ENCODE measurements around the gene UMAD1. TPM values are rescaled to one million over a fixed set of nuclear protein-coding genes. Genes with fewer than 3 reads are reported as not detected.

UMAD1 gene
- total and polyA plus RNA-seq, 2 donors (not counting 3 experiments of a cell fraction or from before 2014, with no cell fraction given): 5.6 to 6.6 TPM

- no TSS peak for BruUV-seq (replicated peaks)
- TF ChIP-seq MYC (IDR thresholded peaks at IDR 0.05; ENCODE audit: low read depth, low read length) (no peak), MAX (IDR thresholded peaks at IDR 0.05; ENCODE audit: insufficient read depth, insufficient read length) (no peak), CTCF (IDR thresholded peaks at IDR 0.05; ENCODE audit: extremely low read depth in 1 of 2, insufficient read depth in 1 of 2, low read depth in 1 of 2, low read length in 2 of 2) (no peak), POLR2AphosphoS5 (IDR thresholded peaks at IDR 0.05; ENCODE audit: insufficient read depth, low read depth, low read length) (no peak), JUN (IDR thresholded peaks at IDR 0.05; ENCODE audit: borderline replicate concordance, insufficient read depth, insufficient read length, low read depth) (no peak), POLR2A (IDR thresholded peaks at IDR 0.05; ENCODE audit: low read depth, low read length) (no peak), FOS (IDR thresholded peaks at IDR 0.05; ENCODE audit: borderline replicate concordance, insufficient read depth, low read length) (no peak), GATA2 (IDR thresholded peaks at IDR 0.05; ENCODE audit: insufficient read depth, insufficient read length, low read depth, low read length) (no peak), EZH2 (IDR thresholded peaks at IDR 0.05; ENCODE audit: borderline replicate concordance, low read depth, low read length, severe bottlenecking) (no peak)
- ChIA-PET POLR2A (no interaction called here), CTCF (interaction anchor here (1.9 to 11.7 kb wide), 2 partner anchors 14 to 24 kb away, joined by 7 to 121 read pairs; partner anchors contain the start of gene RPA3)
- H3K9me3 ChIP-seq (replicated peaks; ENCODE audit: control insufficient read depth, insufficient read depth, low read length): no peaks in the 10 kb centered on the region
- H3K79me2 ChIP-seq (ENCODE audit: control insufficient read depth, insufficient read depth, low read length): no peaks in the 10 kb centered on the region
- FAIRE-seq: no peak
- no peak overlapping the region for H3K9ac ChIP-seq (replicated peaks; ENCODE audit: extremely low read depth, insufficient read depth, low read length)
- H3K9me1 ChIP-seq (replicated peaks; ENCODE audit: control insufficient read depth, extremely low read depth, insufficient read depth, low read length): no peaks in the 10 kb centered on the region
- no peak overlapping the region for H3K27ac ChIP-seq (ENCODE audit: insufficient read depth, low read depth, low read length)
- H3K36me3 ChIP-seq (ENCODE audit: control insufficient read depth in 2 of 2, extremely low read depth in 1 of 2, insufficient read depth in 2 of 2, low read length in 2 of 2): no peaks in the 10 kb centered on the region
- peaks cover 6% of the 10 kb centered on the region for H3K4me1 ChIP-seq (ENCODE audit: control insufficient read depth, extremely low read depth, insufficient read depth, low read length)
- H3K4me2 ChIP-seq (ENCODE audit: insufficient read depth, low read length): no peak overlapping the region
- no peak overlapping the region for H3K4me3 ChIP-seq (replicated peaks in 1 of 3; ENCODE audit: insufficient read depth in 1 of 3, low read depth in 1 of 3, low read length in 3 of 3)
- intact Hi-C loops (cut with micrococcal nuclease) (loop anchor here (5.0 kb wide), 1 partner anchor 277 kb away; no protein-coding TSS in a partner anchor), dilution Hi-C loops (cut with MboI; ENCODE audit: extremely low pct_ligation_motif_present, low sequenced_read_pairs) (no loop called here)
- H4K20me1 ChIP-seq (replicated peaks; ENCODE audit: control insufficient read depth, extremely low read depth, insufficient read depth, low read length): no peaks in the 10 kb centered on the region
- DNase-seq (ENCODE audit: low read depth, low spot score): no peak
- H3K27me3 ChIP-seq (ENCODE audit: control insufficient read depth in 2 of 2, insufficient read depth in 2 of 2, low read length in 2 of 2): no peaks in the 10 kb centered on the region
- no peak overlapping the region for H2AFZ ChIP-seq (ENCODE audit: low read depth, low read length)
Observed at GRCh38 chr7:7695111-7695817, 54.7 kb downstream of the UMAD1 start.
